Measurements from ENCODE around the gene METTL2B.

DNA sequence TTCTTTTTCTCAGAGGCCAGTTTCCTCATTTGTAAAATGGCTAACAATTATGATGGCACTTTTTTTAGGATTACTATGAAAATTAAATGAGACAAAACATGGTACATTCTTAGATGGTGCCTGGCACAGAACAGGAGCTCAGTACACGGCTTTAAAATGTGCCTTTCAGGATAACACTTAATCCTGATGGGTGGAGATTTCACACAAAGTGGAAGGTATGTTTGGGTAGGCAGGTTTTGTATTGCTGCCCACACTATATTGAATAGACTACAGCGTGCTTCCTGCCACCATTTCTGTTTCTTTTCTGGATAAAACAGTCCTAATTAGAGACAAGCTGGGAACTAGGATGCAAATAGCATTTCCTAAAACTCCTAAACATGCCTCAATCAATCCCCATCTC lies 44.8 kb upstream of the METTL2B start:
- TF ChIP-seq, protein P1, sequence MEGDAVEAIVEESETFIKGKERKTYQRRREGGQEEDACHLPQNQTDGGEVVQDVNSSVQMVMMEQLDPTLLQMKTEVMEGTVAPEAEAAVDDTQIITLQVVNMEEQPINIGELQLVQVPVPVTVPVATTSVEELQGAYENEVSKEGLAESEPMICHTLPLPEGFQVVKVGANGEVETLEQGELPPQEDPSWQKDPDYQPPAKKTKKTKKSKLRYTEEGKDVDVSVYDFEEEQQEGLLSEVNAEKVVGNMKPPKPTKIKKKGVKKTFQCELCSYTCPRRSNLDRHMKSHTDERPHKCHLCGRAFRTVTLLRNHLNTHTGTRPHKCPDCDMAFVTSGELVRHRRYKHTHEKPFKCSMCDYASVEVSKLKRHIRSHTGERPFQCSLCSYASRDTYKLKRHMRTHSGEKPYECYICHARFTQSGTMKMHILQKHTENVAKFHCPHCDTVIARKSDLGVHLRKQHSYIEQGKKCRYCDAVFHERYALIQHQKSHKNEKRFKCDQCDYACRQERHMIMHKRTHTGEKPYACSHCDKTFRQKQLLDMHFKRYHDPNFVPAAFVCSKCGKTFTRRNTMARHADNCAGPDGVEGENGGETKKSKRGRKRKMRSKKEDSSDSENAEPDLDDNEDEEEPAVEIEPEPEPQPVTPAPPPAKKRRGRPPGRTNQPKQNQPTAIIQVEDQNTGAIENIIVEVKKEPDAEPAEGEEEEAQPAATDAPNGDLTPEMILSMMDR (conservative IDR thresholded peaks at IDR 0.05) = no peak
- no peak for TF ChIP-seq ZFX (IDR thresholded peaks at IDR 0.05)
